GM15510 (cell line): ENCODE measurements around the gene SEMA5A.

Source experiments
- POLR2A ChIP-seq: IDR thresholded peaks from 3 replicates; pipeline ENCODE4 v1.6.1; 2011; ENCODE audit warnings: borderline replicate concordance; ENCODE audit not compliant: insufficient read length; ENCODE audit errors: extremely low read depth

SEMA5A gene

DNA sequence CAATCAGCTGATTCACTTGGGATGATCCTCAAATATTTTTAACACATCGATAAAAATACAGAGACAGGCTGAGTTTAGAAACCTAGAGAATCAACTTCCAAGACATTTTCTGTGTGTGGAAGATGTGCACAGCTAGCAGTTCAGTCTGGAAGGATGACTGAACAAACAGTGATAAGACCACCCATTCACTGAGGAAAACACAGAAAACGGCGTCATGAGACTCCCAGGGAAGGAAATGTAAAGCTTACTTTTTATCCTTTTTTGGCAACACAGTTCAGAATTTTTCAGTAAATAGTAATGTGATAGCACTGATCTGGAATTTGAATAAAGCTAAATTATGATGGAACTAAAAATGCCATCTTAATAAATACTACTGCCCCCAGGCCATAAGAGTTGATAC is 277.6 kb downstream of the SEMA5A start:
- TF ChIP-seq POLR2A = no peak

DNA sequence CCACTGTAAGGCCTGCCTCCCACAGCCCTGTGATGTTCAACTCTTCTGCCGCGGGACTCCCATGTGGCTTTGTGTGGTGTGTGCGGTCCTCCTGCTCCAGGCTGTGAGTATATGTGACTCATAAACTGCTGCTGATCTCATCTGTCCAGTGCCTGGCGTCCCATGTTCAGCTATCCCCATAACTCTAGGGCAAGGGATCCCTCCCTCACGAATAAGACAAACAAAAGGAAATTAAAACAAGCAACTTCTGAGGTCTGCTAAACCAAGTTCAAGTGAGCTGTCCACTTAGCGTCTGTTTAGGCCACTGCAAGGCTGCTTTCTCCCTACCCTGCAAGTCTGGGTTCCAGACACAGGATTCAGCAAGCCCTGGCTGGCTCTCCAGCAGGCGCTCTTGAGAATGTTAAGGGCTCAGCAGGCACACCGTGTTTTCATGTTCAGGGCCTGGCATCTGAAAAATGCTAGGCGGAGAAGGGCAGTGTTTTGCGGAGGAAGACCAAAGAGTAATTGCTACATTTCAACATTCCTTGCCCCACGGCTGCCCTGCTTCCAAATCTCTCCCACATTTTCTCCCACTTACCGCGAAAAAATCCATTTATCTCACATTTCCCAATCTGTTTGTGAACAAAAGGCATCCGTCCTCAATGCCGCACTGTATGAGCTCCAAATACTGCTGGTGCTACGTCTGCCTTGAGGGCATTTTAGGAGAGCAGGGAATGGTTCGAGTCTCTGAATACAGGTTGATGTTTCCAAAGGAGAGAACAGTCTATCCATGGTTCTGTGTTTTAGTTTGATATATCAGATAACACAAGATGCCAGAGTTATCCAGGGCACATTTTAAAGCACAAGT is 280.2 kb downstream of the SEMA5A start:
- TF ChIP-seq POLR2A = no peak

DNA sequence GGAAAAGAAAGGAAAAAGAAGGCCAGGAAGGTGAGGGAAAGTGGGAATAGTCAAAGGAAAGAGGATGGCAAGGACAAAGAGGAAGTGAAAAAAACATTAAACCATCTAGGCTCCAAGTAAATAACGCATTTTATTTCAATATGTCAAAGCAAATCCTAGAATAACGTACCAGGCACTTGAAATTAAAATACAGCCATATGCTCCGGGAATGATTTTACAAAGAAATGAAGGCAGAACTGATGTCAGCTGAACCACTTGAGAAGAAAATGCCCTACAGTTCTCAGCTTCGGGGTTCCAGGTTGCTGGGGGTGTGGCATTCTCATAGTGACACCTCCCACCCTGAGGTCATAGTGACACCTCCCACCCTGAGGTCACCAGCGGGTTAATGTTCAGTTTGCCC is 281.6 kb downstream of the SEMA5A start:
- no peak for TF ChIP-seq POLR2A

DNA sequence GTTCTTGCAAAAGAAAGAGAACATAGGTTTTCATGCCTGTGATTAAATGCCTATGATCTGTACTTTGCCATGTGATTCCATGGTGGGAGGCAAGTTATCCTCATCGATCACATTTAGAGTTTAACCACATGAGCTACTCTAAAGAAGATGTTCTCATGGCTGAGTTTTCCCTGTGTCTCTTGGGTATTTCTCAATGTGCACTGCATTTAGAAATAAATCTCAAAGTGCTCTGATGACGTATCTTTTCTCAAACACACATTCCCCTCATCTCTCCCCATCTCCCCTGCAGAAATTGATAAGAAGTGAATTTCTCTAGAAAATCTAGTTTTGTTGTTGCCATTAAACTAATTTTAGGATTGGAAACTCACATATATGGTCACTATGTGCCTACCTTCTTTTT is 282.2 kb downstream of the SEMA5A start:
- no peak for TF ChIP-seq POLR2A

DNA sequence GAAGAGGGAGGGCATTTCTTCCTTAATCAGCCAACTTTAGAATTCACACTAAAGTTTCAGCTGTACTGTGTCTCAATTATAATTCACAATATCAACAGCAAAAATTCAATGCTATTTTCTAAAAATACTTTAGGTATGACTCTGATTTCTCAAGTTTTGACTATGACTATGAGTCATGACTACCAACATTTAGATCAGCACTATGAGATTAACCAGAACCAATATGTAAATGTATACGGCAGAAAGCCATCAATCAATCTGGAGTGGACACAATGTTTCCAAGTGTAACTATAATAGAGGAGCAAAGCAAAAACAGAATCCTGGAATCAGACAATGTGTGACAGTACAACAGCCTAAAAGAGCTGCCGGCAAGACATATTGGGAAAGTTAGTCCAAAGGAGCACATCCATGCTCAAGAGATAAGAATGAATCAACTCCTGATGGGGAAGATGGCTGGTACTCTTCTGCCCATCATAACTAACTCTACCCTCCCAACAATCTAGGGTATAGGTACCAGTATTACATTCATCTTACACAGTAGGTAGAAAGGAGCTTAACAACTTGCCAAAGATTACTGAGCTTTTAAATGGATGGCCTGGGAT is 294.4 kb downstream of the SEMA5A start:
- no peak for TF ChIP-seq POLR2A

DNA sequence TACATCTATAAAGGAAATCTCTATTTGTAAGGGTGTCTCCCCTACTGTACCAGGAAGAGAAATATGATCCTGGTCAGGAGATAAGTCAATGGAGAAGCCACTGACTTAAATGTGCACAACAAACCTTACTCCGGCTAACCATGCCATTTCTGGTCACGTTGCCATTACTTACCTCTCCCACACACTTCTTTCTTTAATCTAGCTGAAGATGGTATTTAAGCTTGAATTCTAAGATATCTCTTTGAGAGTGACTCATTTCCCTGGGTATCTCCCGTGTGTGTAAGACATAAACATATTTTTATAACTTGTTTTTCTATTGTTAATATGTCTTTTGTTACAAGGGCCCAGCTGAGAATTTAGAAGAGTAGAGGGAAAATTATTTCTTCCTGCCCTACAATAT is 296.6 kb downstream of the SEMA5A start:
- TF ChIP-seq POLR2A = no peak

DNA sequence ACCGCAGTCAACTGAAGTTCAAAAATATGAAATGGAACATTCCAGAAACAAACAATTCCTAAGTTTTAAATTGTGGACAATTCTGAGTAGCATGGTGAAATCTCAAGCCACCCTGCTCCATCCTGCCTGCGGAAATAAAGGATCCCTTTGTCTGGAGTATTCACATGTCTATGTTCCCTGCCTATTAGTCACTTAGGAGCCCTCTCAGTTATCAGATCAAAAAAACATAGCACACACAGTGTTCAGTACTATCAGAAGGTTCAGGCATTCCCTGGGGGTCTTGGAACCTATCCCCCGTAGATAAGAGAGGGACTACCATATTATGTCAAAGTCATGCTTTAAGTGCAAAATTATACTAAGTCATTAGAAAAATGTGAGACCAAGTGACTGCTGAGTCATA is 300.8 kb downstream of the SEMA5A start:
- no peak for TF ChIP-seq POLR2A

DNA sequence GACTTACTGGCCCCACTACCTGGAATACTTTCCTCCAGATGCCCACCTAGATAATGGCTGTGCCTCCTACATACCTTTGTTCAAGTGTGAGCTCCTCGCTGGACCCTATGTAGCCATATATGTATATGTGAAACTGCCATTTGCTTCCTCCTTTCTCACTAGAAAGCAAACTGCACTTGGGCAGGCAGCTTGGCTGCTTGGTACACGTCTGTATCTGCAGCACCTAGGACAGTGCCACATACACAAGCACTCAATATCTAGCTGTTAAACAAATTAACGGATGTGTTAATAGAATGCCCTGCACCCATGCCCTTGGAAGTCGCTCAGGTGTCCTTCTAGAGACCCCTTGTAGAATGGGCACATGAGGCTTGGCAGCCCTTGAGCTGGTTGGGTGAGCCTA is 301.5 kb downstream of the SEMA5A start:
- no peak for TF ChIP-seq POLR2A

DNA sequence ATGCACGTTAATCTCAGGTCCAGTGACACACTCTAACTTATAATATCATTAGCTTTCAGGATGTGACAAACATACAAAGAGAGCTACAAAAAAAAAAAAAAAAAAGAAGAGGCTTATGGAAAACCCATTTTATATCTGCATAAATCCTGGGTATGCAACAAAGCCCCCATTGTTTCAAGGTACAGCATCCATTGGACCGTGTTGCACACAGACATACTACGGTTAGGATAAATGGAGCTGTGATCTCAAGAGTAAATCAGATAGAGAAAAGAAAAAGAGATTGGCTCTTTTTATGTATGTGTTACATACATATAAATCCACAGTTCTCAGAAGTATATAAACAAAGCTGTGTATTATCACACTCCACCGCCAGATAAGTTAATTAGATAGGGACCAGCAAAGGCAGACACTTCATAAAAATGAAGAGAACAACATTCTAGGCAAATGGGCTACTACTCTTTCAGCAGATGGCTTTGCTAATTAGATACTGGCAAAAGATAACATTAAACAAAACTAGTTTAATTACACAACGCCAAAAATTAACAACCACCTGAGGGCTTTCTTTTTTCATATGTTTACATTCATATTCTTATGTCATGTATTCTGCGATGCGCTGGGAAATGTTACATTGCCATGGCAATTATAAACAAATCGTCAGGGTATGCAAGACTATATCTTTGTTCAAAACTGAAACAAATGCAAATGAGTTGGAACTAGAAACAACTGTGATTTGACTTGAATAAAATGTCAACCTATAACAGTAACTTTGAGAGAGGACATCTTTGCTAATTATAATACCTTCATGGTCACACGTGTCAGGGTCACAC is 304.2 kb downstream of the SEMA5A start:
- TF ChIP-seq POLR2A = no peak

DNA sequence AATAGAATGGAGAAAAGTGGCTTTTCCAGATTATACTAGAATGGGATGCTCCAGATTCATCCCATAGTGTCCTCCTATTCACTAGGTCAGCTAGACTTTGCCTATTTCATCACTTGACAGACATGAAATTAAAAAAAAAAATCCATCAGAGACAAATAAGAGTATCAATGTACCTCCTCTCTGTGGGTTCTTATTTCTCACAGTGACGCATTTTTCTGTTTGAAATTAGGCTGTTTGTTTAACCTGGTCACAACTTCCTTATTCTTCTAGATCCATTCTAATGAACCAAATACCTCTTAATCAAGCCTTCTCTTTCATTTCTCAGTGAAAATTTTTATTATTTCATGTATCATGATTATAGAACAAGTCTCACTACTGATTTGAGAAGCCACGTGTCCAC is 305.4 kb downstream of the SEMA5A start:
- no peak for TF ChIP-seq POLR2A

DNA sequence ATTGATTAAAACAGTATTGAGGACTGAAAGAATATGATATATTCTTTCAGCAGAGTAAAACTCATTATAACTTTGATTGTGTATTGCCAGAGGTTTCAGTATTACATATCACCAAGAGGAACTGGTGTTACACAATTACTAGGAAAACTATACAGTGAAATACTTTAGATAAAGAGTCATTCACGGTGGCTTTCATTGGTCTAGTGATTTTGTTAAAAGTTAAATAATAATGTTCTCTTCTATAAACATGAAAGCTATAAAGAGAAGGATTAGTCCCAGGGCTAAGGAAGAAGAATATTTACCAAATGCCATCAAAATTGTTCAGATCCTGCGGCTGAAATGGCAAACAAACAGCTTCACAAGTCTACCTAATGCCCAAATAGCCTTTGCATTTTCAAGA is 306.2 kb downstream of the SEMA5A start:
- no peak for TF ChIP-seq POLR2A

DNA sequence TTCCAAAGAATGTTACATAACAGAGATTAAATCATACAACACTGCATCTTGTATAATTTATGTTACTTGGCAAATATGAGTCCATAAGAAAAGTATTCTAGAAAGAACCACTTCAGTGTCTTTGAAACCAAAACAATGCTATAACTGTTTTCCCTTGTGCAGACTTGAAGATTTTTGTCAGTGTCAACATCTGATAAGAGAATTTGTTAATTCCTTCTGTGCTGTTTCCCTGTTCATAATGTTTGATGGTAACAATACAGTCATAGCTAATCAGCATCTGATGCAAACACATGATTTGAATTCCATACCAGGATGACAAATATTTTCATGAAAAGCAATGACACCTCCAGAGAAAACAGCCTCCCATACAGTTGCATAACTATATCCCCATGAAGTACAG is 306.8 kb downstream of the SEMA5A start:
- no peak for TF ChIP-seq POLR2A

DNA sequence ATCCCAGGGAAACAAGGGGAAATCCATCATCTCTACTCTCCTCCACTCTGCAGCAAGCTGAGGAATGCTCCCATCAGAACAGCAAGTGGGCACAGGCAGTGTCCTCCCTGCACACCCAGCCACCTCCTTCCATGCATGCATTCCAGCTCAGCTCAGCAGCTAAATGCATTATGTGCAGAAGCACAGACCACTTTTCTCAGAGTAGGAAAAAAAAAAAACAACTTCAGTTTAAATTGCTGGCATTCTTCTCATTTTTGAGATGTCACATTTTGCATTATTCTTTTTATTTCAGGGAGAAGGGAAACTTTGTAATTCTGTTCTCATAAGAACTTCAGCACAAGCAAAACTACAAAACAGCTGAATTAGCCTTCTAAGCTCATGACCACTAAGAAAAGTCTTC is 312.2 kb downstream of the SEMA5A start:
- no peak for TF ChIP-seq POLR2A

DNA sequence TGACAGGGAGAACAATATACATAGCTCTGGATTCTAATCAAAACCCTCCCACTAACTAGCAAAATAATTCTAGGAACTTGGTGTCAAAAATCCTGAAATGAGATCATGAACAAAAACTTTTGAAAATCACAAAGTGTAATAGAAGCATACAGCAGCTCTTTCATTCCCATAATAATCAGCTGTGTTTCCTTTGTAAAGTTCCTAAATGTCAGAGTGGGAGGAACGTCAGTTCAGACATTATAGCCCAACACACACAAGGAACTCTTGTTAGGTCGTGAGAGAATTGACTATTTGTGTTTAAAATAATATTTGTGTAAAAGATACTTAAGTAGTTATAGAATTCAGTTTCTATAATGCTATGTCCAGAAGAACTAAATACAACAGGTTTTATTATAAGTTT is 312.8 kb downstream of the SEMA5A start:
- no peak for TF ChIP-seq POLR2A

DNA sequence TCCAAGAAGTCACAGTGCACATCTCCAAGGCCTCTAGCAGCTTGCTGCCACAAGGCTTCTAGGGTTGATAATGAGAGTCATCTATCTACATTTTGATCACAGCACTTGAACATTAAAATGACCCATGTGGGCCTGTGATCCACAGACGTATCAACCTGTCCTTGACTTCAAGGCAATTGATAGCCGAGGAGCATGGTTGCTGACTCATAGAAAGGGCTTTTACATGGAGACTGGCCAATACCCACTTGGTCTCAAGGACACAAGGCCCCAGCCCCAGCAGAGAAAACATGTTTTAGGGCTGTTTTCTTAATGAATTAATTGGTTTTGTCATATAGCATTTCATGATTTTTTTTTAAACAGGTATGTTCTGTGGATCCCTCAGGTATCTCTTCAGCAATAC is 314.0 kb downstream of the SEMA5A start:
- TF ChIP-seq POLR2A = no peak
